ENCODE data around the gene KCTD17. TPM values are rescaled to one million over a fixed set of nuclear protein-coding genes. Genes with fewer than 3 reads are reported as not detected.

The KCTD17 gene
- total RNA-seq, 6 experiments from 2014 or later, result 39.8 to 46.4 (median 43.3) TPM

DNA sequence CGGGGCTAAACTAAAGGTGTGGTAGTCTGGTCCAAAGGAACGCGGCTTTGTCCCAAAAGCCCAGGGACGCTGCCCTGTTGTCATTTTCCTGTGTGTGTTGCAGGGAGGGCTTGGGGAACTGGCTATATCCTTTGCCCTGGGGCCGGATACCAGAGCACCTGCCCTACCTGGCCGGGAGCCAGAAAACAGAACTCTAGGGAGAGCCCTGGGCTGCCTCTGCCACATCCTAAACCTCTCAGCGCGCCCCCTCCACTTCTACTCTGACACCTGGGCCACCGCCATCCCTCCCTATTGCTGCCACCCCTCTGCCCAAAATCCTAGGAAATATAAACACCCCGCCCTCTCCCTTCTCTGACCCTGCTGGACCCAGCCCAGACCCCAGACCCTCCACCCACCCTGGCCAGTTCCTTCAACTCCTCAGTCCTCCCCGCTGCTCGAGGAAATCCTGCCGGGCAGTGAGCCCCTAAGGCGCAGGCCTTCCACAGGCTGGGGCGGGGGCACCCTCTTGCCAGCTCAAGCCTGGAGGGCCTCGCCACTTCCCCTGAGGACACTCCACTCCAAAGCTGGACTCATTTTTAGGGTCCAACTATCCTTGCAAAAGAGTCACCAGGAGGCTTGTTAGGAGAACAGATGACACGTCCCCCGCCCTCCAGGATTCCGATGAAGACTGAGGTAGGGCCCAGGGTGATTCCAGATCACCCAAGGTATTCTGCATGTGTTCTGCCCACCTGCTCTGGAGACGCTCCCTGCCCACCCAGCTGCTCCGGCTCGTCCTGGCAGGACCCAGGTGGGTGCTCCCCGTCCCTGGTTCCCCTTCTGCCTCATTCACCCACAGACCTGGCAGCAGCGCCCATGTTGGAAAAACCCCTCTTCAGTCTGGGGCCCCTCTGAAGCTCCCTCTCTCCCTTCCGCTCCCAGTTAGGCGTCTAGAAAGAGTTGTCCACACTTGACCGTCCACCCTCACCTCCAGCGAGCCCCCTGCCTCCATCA, 12.2 kb downstream of the KCTD17 start:
- peaks cover 13% of the 10 kb centered on the region for H3K27me3 Mint-ChIP-seq (ENCODE audit: insufficient read depth)

GRCh38 chr22:37064553-37064952, 13.0 kb downstream of the KCTD17 start:
- no peak overlapping the region for H3K4me3 Mint-ChIP-seq
- no peaks in the 10 kb centered on the region for H3K9me3 Mint-ChIP-seq
- DNase-seq, result no peak
- peaks cover 15% of the 10 kb centered on the region for H3K27me3 Mint-ChIP-seq (ENCODE audit: insufficient read depth)
- H3K4me1 Mint-ChIP-seq (ENCODE audit: low read depth), result no peaks in the 10 kb centered on the region
- H3K27ac Mint-ChIP-seq, result no peak overlapping the region
- H3K36me3 Mint-ChIP-seq (ENCODE audit: low read depth), result peaks cover 5% of the 10 kb centered on the region; the same call in 1 of the 2 replicates
- TF ChIP-seq, protein P1, sequence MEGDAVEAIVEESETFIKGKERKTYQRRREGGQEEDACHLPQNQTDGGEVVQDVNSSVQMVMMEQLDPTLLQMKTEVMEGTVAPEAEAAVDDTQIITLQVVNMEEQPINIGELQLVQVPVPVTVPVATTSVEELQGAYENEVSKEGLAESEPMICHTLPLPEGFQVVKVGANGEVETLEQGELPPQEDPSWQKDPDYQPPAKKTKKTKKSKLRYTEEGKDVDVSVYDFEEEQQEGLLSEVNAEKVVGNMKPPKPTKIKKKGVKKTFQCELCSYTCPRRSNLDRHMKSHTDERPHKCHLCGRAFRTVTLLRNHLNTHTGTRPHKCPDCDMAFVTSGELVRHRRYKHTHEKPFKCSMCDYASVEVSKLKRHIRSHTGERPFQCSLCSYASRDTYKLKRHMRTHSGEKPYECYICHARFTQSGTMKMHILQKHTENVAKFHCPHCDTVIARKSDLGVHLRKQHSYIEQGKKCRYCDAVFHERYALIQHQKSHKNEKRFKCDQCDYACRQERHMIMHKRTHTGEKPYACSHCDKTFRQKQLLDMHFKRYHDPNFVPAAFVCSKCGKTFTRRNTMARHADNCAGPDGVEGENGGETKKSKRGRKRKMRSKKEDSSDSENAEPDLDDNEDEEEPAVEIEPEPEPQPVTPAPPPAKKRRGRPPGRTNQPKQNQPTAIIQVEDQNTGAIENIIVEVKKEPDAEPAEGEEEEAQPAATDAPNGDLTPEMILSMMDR (IDR thresholded peaks at IDR 0.05), result no peak

More for the DNA sequence above, 12.2 kb downstream of the KCTD17 start:
- Mint-ChIP-seq H3K9me3 (no peaks in the 10 kb centered on the region), H3K36me3 (ENCODE audit: low read depth) (peaks cover 5% of the 10 kb centered on the region; the same call in 1 of the 2 replicates), H3K27ac (no peak overlapping the region), H3K4me3 (no peak overlapping the region), H3K4me1 (ENCODE audit: low read depth) (no peaks in the 10 kb centered on the region)
- no peak for DNase-seq
- TF ChIP-seq, protein P1 (IDR thresholded peaks at IDR 0.05), result no peak

GRCh38 chr22:37065180-37065579, 13.6 kb downstream of the KCTD17 start:
- DNase-seq, result no peak
- TF ChIP-seq, protein P1 (IDR thresholded peaks at IDR 0.05), result no peak
- Mint-ChIP-seq H3K9me3 (no peaks in the 10 kb centered on the region), H3K36me3 (ENCODE audit: low read depth) (peaks cover 5% of the 10 kb centered on the region; the same call in 1 of the 2 replicates), H3K4me3 (no peak overlapping the region), H3K27me3 (ENCODE audit: insufficient read depth) (peaks cover 17% of the 10 kb centered on the region), H3K27ac (no peak overlapping the region), H3K4me1 (ENCODE audit: low read depth) (no peaks in the 10 kb centered on the region)

DNA sequence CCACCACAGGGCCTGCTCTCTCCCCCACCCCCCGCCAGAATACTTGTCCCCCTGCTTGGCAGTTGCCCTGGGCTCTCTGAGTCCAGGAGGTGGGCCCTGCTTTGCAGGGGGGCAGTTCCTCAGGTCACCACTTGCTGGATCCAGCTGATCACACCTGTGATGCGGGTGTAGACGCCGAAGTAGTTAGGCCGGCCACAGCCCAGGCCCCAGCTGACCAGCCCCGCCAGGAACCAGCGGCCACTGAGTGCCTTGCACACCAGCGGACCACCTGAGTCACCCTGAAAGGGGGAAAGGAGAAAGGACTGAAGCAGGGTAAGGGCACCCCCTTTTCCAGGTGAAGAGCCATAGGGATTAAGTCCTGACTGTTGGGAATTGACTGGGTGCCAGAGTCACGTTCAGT, 14.4 kb downstream of the KCTD17 start:
- no peak overlapping the region for H3K4me3 Mint-ChIP-seq
- H3K27ac Mint-ChIP-seq, result no peak overlapping the region
- peaks cover 5% of the 10 kb centered on the region; the same call in 1 of the 2 replicates for H3K36me3 Mint-ChIP-seq (ENCODE audit: low read depth)
- H3K4me1 Mint-ChIP-seq (ENCODE audit: low read depth), result no peaks in the 10 kb centered on the region
- peaks cover 18% of the 10 kb centered on the region for H3K27me3 Mint-ChIP-seq (ENCODE audit: insufficient read depth)
- TF ChIP-seq, protein P1 (IDR thresholded peaks at IDR 0.05), result no peak
- DNase-seq, result no peak
- no peaks in the 10 kb centered on the region for H3K9me3 Mint-ChIP-seq

DNA sequence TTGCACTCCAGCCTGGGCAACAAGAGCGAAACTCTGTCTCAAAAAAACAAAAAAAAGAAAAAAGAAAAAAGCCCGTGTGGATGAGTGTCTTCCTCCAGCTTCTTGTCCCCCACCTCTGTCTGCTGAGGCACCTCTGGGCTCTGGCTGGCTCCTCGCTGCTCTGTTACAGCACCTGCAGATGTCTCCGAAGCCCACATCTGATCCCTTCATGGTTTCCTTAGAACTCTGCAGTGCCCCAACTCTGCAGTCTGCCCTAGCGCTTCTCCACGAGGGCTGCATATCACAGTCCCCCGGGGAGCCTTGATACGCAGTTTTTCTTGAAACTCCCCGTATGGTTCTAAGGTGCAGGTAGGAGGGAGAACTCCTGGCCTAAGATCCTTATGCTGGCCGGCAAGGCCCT, 15.9 kb downstream of the KCTD17 start:
- no peaks in the 10 kb centered on the region for H3K4me1 Mint-ChIP-seq (ENCODE audit: low read depth)
- H3K9me3 Mint-ChIP-seq, result no peaks in the 10 kb centered on the region
- peaks cover 20% of the 10 kb centered on the region for H3K27me3 Mint-ChIP-seq (ENCODE audit: insufficient read depth)
- DNase-seq, result no peak
- H3K36me3 Mint-ChIP-seq (ENCODE audit: low read depth), result peaks cover 5% of the 10 kb centered on the region; the same call in 1 of the 2 replicates
- no peak overlapping the region for H3K4me3 Mint-ChIP-seq
- TF ChIP-seq, protein P1 (IDR thresholded peaks at IDR 0.05), result no peak
- H3K27ac Mint-ChIP-seq, result no peak overlapping the region
